ENCODE results near the gene ELOVL6. TPM values are rescaled to one million over a fixed set of nuclear protein-coding genes. Genes with fewer than 3 reads are reported as not detected.

The ELOVL6 gene
- total RNA-seq, 1 experiment from 2014 or later, result 2.2 TPM

GRCh38 chr4:110106931-110107296 lies 91.5 kb downstream of the ELOVL6 start:
- Histone ChIP-seq H2AFZ (ENCODE audit: low read length) (no peak overlapping the region), H3K4me3 (ENCODE audit: low read length) (peak overlapping the region; percentile 57), H3K9me3 (ENCODE audit: low read length) (no peaks in the 10 kb centered on the region), H3F3A (ENCODE audit: low read length, unreplicated experiment) (no peaks in the 10 kb centered on the region), H3K27ac (ENCODE audit: low read length) (peak overlapping the region; percentile 97), H3K27me3 (ENCODE audit: low read length) (no peaks in the 10 kb centered on the region), H3K9me2 (replicated peaks; ENCODE audit: low read length) (no peaks in the 10 kb centered on the region), H4K20me1 (ENCODE audit: low read length) (no peaks in the 10 kb centered on the region), H3K36me3 (ENCODE audit: low read depth, low read length) (no peaks in the 10 kb centered on the region), H3K4me2 (ENCODE audit: low read length) (peak overlapping the region; percentile 83), H3K9ac (ENCODE audit: low read length) (peak overlapping the region; percentile 71), H3K79me2 (ENCODE audit: low read length) (no peaks in the 10 kb centered on the region), H3K4me1 (ENCODE audit: insufficient read depth, low read length) (peaks cover 32% of the 10 kb centered on the region)
- TF ChIP-seq EZH2phosphoT487 (IDR thresholded peaks at IDR 0.05; ENCODE audit: borderline replicate concordance, low read length) (no peak), EZH2 (IDR thresholded peaks at IDR 0.05; ENCODE audit: low read length, unreplicated experiment) (no peak)
- TF ChIP-seq, protein P1, sequence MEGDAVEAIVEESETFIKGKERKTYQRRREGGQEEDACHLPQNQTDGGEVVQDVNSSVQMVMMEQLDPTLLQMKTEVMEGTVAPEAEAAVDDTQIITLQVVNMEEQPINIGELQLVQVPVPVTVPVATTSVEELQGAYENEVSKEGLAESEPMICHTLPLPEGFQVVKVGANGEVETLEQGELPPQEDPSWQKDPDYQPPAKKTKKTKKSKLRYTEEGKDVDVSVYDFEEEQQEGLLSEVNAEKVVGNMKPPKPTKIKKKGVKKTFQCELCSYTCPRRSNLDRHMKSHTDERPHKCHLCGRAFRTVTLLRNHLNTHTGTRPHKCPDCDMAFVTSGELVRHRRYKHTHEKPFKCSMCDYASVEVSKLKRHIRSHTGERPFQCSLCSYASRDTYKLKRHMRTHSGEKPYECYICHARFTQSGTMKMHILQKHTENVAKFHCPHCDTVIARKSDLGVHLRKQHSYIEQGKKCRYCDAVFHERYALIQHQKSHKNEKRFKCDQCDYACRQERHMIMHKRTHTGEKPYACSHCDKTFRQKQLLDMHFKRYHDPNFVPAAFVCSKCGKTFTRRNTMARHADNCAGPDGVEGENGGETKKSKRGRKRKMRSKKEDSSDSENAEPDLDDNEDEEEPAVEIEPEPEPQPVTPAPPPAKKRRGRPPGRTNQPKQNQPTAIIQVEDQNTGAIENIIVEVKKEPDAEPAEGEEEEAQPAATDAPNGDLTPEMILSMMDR (conservative IDR thresholded peaks at IDR 0.05; ENCODE audit: low read depth, low read length), result no peak
- no TSS peak for BruUV-seq (replicated peaks)
- POLR2A ChIA-PET (ENCODE audit: unreplicated experiment), result interaction anchor here (0.6 kb wide), 1 partner anchor 165 kb away, joined by 6 read pairs; no protein-coding TSS in a partner anchor
- peak; percentile 68 for DNase-seq
- ATAC-seq, result peak; percentile 94
- intact Hi-C loops (cut with micrococcal nuclease), result no loop called here
- CTCF ChIA-PET, result no interaction called here

DNA sequence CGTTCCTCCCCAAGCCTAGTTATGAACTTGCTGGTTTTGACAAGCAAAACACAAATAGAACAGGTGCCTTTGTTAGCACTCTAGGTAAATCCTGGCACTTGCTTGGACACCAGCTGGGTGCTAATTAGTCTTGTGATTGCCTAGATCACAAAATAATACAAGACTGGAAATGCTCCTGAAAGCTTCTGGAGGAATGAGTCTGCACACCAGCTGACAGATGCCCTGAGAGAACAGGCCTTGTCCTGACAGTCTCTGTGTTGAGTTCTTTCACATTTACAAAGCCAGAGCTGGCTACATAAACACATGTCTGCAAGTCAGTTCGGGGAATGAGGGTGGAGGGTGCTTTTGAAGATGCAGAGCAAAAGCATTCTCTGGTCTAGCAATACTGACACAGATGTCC lies 93.8 kb downstream of the ELOVL6 start:
- Histone ChIP-seq H3K9ac (ENCODE audit: low read length) (no peak overlapping the region), H3K36me3 (ENCODE audit: low read depth, low read length) (no peaks in the 10 kb centered on the region), H3K79me2 (ENCODE audit: low read length) (no peaks in the 10 kb centered on the region), H3K27me3 (ENCODE audit: low read length) (no peaks in the 10 kb centered on the region), H4K20me1 (ENCODE audit: low read length) (no peaks in the 10 kb centered on the region), H2AFZ (ENCODE audit: low read length) (no peak overlapping the region), H3K4me1 (ENCODE audit: insufficient read depth, low read length) (peaks cover 32% of the 10 kb centered on the region), H3K27ac (ENCODE audit: low read length) (no peak overlapping the region), H3K9me2 (replicated peaks; ENCODE audit: low read length) (no peaks in the 10 kb centered on the region), H3K4me2 (ENCODE audit: low read length) (no peak overlapping the region), H3K4me3 (ENCODE audit: low read length) (no peak overlapping the region), H3K9me3 (ENCODE audit: low read length) (no peaks in the 10 kb centered on the region), H3F3A (ENCODE audit: low read length, unreplicated experiment) (no peaks in the 10 kb centered on the region)
- ChIA-PET POLR2A (ENCODE audit: unreplicated experiment) (no interaction called here), CTCF (no interaction called here)
- DNase-seq (no peak), ATAC-seq (no peak)
- BruUV-seq (replicated peaks), result no TSS peak
- no peak for TF ChIP-seq EZH2phosphoT487 (IDR thresholded peaks at IDR 0.05; ENCODE audit: borderline replicate concordance, low read length)
- TF ChIP-seq, protein P1 (conservative IDR thresholded peaks at IDR 0.05; ENCODE audit: low read depth, low read length), result no peak
- no peak for TF ChIP-seq EZH2 (IDR thresholded peaks at IDR 0.05; ENCODE audit: low read length, unreplicated experiment)
- intact Hi-C loops (cut with micrococcal nuclease), result no loop called here

DNA sequence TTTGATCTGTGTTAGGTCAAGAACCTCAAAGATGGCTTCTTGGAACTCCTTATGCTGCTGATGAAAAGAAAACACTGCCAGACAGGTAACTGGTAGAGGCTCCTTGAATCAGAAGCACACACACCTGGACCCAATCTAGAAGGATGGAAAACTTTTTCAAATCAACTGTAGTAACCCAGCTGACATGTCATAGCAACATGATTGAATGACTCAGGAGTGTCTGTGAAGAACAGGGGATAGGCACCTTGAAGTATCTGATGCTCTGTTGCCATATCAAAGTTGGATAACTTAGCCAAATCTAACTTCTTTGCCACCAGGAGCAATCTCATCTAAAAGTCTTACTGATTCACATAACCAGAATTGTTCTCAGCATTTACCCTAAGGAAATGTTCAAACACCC lies 98.8 kb downstream of the ELOVL6 start:
- no peak overlapping the region for H2AFZ ChIP-seq (ENCODE audit: low read length)
- no peak for ATAC-seq

More for the DNA sequence above, 98.8 kb downstream of the ELOVL6 start:
- H4K20me1 ChIP-seq (ENCODE audit: low read length), result no peaks in the 10 kb centered on the region
- no peaks in the 10 kb centered on the region for H3K9me3 ChIP-seq (ENCODE audit: low read length)
- POLR2A ChIA-PET (ENCODE audit: unreplicated experiment), result no interaction called here
- no peaks in the 10 kb centered on the region for H3K9me2 ChIP-seq (replicated peaks; ENCODE audit: low read length)
- H3K4me3 ChIP-seq (ENCODE audit: low read length), result no peak overlapping the region
- no peaks in the 10 kb centered on the region for H3F3A ChIP-seq (ENCODE audit: low read length, unreplicated experiment)
- intact Hi-C loops (cut with micrococcal nuclease), result no loop called here
- 0 out of 2 replicates have a peak, but pooled peaks cover 12% of the 10 kb centered on the region for H3K4me1 ChIP-seq (ENCODE audit: insufficient read depth, low read length)
- no peak overlapping the region for H3K27ac ChIP-seq (ENCODE audit: low read length)
- H3K36me3 ChIP-seq (ENCODE audit: low read depth, low read length), result no peaks in the 10 kb centered on the region
- H3K27me3 ChIP-seq (ENCODE audit: low read length), result no peaks in the 10 kb centered on the region
- H3K79me2 ChIP-seq (ENCODE audit: low read length), result no peaks in the 10 kb centered on the region
- DNase-seq, result no peak
- no peak overlapping the region for H3K9ac ChIP-seq (ENCODE audit: low read length)
- BruUV-seq (replicated peaks), result no TSS peak
- TF ChIP-seq EZH2phosphoT487 (IDR thresholded peaks at IDR 0.05; ENCODE audit: borderline replicate concordance, low read length) (no peak), EZH2 (IDR thresholded peaks at IDR 0.05; ENCODE audit: low read length, unreplicated experiment) (no peak)
- TF ChIP-seq, protein P1 (conservative IDR thresholded peaks at IDR 0.05; ENCODE audit: low read depth, low read length), result no peak
- H3K4me2 ChIP-seq (ENCODE audit: low read length), result no peak overlapping the region
- CTCF ChIA-PET, result no interaction called here
